Testis (tissue), 2 donors: ENCODE measurements around the gene IL9R.
"Not testable (repeated sequence)": the region's sequence is repeated elsewhere in the genome, so short reads cannot be mapped to it uniquely, and the experiment has no call there.

Experiments
- POLR2A ChIP-seq: fragments of 450-650 bp; IDR thresholded peaks from one replicate; pipeline ENCODE4 v1.6.1; 2017; ENCODE audit warnings: antibody characterized with exemption, mild to moderate bottlenecking, moderate library complexity
- TF ChIP-seq, protein P1 (sequence below), 3 experiments: fragments of 450-650 bp in 2 of 3; fragments of 200-600 bp in 1 of 3; sonication (generic) in 1 of 3; IDR thresholded peaks; one replicate each; pipeline ENCODE4 v1.5.1; 2016 to 2019; ENCODE audit warnings: antibody characterized with exemption in 3 of 3, mild to moderate bottlenecking in 2 of 3, moderate library complexity in 1 of 3

DNA sequence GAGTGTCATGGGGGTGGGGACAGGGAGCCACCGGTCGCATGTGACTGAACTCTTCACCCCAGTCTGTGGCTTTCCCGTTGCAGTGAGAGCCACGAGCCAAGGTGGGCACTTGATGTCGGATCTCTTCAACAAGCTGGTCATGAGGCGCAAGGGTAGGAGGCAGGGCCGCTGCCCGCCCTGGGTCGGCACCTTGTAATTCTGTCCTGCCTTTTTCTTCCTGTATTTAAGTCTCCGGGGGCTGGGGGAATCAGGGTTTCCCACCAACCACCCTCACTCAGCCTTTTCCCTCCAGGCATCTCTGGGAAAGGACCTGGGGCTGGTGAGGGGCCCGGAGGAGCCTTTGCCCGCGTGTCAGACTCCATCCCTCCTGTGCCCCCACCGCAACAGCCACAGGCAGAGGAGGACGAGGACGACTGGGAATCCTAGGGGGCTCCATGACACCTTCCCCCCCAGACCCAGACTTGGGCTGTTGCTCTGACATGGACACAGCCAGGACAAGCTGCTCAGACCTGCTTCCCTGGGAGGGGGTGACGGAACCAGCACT, 27.5 kb downstream of the IL9R start:
- TF ChIP-seq, protein P1, sequence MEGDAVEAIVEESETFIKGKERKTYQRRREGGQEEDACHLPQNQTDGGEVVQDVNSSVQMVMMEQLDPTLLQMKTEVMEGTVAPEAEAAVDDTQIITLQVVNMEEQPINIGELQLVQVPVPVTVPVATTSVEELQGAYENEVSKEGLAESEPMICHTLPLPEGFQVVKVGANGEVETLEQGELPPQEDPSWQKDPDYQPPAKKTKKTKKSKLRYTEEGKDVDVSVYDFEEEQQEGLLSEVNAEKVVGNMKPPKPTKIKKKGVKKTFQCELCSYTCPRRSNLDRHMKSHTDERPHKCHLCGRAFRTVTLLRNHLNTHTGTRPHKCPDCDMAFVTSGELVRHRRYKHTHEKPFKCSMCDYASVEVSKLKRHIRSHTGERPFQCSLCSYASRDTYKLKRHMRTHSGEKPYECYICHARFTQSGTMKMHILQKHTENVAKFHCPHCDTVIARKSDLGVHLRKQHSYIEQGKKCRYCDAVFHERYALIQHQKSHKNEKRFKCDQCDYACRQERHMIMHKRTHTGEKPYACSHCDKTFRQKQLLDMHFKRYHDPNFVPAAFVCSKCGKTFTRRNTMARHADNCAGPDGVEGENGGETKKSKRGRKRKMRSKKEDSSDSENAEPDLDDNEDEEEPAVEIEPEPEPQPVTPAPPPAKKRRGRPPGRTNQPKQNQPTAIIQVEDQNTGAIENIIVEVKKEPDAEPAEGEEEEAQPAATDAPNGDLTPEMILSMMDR (IDR thresholded peaks at IDR 0.05), result not testable (repeated sequence)
- TF ChIP-seq POLR2A, result not testable (repeated sequence)
